Forelimb muscle (tissue), 1 donor: ENCODE data around the gene RABEP1. TPM values are rescaled to one million over a fixed set of nuclear protein-coding genes. Genes with fewer than 3 reads are reported as not detected.

Experiments
- DNase-seq: peaks from one replicate; pipeline ENCODE4 v3.0.0-alpha.2; 2013; ENCODE audit warnings: low read depth
- polyA plus RNA-seq: library from polyadenylated mRNA; unstranded; fragments of 120-200 nt; gene quantifications from one replicate; pipeline ENCODE4 v1.2.1, GENCODE V29; 2013; ENCODE audit not compliant: insufficient read length

RABEP1 gene
- polyA plus RNA-seq, 1 donor: 56.7 TPM

DNA sequence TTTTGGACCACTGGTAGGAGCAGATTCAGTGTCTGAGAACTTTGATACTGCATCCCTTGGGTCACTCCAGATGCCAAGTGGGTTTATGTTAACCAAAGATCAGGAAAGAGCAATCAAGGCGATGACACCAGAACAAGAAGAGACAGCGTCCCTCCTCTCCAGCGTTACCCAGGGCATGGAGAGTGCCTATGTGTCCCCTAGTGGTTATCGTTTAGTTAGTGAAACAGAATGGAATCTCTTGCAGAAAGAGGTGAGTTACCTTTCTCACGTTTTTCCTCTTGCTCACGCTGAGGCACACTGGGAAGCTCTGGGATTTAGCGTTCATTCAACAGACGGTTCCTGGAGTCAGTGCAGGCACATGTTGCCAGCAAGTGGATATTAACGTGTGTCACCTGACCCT lies 79.3 kb downstream of the RABEP1 start:
- DNase-seq: no peak

DNA sequence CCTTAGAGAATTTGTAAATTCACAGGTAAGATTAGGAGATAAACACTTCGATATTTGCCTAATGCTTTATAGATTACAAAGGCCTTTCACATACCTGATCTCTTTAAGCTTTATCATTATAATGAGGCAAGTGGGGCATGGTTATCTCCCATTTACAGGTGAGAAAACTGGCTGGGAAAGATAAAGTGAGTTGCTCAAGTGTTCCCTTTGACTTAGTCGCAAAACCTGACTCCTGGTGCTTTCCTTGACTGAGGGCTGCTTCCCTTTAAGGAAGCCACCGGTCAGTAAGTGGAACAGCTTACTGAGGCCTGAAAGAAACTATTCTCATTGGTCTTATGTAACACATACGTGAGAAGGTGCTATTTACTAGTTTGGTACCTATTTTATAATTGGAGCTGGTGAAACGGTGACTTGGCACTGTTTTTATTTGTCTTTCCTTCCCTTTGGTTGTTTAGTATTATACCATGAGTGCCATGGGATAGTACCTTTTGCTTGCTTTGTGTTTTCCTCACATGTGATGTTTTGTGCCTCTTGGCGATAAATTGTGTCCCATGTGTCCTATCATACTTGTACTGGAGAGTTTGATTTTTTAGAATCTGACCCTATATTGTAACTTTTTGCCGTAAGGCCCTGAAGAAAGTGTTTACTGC lies 80.2 kb downstream of the RABEP1 start:
- no peak for DNase-seq

DNA sequence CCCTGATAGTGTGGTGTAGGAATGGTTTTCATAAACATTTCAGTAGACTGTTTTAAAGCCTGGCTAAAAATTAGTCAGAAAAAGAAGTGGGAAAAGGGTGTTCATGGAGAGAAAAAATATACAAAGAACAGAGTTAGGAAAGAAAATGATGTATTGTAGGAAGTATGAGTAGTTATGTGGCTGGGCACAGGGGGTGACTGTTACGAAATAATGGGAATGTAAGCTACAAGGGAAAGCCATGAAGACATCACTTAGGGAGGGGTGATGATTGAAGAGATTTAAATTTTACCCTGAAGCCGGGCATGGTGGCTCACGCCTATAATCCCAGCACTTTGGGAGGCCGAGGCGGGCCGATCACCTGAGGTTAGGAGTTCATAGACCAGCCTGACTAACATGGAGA lies 82.1 kb downstream of the RABEP1 start:
- no peak for DNase-seq

DNA sequence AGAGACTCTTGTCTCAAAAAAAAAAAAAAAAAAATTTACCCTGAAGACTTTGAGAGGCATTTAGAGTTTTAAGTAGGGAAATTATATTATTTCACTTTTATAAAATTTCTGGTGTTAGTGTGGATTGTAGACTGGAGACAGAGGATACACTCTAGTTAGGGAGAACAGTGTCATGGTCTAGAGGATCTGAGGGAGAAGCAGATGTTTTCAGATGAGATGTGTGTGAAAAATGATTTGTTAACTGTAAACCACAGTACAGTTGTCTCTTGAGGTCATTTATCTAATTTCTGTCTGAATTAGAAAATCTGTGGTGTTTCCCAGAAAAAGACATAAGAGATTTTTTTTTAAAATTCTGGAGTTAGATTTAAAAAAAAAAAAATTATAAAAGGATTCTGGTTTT lies 82.6 kb downstream of the RABEP1 start:
- no peak for DNase-seq

DNA sequence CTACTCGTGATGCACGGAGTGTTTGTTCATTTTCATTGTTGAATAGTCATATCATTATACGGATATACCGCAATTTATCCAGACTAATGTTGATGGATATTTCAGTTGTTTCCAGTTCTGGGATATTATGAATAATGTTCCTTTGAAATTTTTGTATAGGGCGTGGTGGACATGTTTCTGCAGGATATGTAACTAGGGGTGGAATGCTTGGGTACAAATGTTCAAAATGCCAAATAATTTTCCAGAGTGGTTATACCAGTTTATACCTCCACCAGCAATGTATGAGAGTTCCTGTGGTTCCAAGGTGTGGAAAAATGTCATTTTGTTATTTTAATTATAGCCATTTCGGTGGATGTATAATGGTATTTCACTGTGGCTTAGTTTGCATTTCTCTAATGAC lies 83.7 kb downstream of the RABEP1 start:
- DNase-seq: no peak

DNA sequence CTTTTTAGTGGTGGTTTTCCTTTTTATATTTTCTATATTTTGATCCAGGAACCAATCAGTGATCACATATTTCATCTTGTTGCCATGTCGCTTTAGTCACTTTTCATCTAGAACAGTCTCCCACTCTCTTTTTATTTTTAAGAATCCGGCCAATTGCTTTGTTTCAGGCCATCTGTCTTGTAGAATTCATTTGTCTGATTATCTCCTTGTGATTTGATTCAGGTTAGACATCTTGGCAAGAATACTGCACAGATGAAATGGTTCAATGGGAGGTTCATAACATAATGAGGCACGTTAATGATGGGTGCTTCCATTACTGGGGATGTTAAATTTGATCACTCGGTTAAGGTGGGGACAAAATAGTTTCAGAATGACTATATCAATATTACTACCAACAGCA lies 88.3 kb downstream of the RABEP1 start:
- no peak for DNase-seq

DNA sequence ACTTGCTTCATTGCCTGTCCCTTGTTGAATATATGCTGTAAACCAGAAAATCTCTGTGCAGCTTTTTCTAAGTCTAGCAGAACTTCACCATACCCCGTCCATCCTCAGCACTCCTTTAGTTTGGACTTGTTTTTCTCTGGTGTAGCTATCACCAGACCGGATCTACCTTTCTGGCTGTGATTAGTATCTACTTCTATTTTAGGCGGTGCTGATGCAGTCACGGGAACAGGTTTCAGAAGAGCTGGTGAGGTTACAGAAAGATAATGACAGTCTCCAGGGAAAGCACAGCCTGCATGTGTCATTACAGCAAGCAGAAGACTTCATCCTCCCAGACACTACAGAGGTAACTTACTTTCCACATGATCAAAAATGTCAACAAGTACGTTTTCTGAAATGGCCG lies 91.0 kb downstream of the RABEP1 start:
- DNase-seq: no peak

DNA sequence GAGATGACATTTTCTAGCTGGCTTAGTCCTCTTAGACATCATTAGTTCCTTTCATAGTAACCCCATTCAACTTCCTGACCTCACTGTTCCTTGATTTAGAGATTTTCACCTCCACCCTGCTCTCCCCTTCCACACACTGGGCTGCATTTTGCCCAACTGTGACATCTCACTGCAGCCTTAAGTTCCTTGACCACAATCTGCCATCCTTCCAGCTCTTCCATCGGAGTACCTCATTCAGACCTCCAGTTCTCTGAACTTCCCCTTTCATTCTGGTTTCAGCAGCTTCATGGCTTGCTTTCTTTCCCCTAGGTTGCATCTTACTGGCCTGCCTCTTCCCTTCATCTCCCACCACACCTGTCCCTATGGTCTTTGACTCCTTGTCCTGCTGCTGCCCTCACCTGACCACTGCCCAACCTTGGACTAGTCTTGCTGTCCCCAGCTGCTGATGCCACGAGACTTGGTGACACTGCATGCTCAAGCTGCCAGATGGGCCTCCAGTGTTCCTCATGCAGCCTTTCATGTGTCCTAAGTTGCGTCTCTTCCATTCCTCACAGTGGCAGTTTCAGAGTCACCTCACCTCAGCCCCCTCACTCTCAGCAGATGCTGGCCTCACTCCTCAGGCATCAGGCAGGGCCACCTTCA lies 96.6 kb downstream of the RABEP1 start:
- DNase-seq: no peak

DNA sequence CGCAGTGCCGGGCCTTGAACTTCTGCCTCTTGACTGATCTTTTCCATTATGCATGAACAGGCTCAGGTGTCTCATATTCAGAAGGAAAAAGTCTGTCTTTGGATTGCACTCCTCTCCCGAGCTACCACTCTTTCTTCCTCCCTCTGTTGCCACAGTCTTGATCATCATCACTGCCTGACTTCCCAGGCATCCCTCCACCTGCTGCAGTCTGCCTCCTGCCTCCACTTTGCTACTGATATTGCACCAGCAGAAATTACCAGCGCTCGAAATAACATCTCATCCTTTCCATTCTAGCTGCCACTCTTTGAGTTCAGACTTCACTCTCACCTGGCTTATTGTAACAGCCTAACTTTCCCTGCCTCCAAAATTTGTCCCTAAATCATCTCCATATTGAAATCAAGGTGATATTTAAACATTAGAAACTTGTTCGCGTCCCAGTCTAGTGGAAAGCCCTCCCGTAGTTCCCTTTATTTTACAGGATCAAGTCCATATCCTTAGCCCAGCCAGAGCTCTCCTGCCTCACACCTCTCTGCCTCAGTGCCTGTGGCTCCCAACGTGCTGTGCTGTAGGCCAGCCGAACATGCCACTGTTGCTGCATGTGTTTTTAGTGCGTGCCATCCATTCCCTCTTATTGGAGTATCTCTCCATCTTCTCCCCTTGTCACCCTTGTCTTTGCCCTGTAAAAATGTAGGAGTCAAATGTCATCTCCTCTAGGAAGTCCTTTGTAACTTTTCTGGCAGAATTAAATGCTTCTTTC lies 97.4 kb downstream of the RABEP1 start:
- no peak for DNase-seq

DNA sequence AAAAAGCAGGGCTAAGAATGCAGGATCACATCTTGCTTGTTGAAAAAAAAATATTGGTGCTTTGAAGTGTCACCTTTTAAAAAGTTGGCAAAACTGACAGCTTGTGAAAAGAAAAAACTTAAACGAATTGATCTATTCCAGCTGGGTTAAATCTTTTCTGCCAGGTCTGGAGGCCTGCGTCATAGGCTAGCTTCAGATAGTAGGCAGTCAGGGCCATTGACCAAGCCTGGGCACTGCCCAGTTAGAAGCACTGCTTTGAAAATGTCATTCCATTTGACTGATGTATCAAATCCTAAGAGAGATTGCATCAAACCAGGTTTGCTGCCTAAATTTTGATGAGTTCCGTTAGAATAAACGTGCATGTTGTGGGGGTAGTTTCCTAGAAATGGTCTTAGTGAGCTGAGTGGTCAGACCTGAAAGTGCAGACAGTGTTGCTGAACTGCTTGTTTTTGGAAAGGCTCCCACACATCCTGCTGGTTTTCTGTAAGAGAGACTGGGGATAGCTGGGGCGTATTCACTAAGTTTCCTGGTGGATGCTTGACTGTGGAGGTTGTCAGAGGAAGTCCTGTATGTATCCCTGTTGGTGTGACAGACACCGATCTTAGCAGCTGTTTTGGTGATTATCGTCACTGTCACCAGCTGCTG lies 98.5 kb downstream of the RABEP1 start:
- DNase-seq: no peak

DNA sequence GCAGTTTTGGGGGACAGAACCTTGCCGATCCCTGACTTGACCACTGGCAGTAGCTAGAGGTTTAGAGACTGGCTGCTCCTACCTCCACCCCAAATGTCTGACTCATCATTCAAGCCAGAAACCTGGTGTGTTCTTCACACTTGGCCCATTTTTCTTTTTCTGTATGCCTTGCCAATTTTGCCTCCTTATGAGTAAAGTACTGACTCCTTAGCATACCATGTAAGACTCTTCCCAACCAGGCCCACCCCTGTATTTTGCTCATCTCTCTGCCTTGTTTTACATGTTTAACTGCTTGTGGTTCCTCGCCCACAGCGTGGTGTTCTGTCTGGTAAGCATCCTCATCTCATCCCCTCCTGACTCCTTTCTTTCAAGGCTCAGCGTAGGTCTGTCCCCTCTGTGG lies 99.5 kb downstream of the RABEP1 start:
- no peak for DNase-seq

DNA sequence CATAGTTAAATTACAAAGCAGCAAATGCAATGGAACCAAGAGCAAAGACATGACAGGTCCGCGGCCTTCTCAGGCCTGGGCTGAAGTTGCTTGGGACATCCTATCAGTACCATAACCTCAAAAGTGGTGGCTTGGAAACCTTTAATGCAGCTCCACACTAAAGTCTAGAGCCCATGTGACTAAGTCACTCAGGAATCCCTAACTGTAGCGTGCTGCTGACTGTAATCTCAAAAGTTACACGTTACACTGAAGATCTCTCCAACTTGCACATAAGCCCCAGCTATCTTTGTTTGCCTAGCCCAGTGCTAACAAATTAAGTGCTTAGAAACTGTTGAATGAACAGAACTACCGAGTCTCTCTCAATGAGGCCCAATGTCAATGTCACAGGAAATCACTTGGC lies 109.6 kb downstream of the RABEP1 start:
- no peak for DNase-seq

DNA sequence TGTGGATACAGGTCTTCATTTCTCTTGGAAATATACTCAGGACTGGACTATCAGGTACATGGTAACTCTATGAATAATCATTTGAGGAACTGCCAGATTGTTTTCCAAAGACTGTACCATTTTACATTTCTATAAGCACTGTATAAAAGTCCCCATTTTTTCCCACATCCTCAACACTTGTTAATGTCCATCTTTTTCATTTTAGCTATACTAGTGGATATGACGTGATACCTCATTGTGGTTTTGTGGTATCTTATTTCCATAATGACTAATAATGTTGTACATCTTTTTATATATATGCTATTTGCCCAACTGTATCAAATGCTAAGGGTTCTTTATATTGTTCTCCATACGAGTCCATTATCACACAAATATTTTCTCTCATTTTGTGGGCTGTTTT lies 114.5 kb downstream of the RABEP1 start:
- no peak for DNase-seq

DNA sequence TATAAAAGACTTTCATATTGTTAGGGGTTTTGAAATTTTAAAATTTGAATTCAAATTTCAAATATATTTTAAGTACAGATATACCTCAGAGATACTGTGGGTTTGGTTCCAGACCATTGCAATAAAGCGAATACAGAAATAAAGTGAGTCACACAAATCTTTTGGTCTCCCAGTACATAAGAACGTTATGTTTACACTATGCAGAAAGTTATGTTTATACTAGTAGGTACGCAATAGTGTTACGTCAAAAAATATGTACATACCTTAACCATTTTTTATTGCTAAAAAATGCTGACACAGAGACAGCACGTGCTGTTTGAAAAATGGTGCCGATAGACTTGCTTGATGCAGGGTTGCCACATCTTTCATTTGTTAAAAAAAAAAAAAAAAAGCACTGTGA lies 117.7 kb downstream of the RABEP1 start:
- DNase-seq: no peak

DNA sequence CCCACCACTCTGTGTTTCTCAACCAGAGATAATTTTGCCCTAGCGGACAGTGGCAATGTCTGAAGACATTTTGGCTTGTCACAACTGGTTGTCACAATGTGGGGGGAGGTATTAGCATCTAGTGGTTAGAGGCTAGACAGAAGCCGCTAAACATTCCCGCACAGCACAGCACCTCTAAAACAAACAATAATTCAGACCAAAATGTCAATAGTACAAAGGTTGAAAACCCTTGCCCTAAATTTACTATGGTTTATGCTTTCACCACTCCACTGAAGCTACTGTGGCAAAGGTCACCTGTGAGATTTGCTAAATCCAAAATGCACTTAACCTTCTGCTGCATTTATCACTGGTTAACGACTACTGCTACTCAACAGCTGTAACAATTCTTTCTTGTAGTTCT lies 123.3 kb downstream of the RABEP1 start:
- DNase-seq: no peak

DNA sequence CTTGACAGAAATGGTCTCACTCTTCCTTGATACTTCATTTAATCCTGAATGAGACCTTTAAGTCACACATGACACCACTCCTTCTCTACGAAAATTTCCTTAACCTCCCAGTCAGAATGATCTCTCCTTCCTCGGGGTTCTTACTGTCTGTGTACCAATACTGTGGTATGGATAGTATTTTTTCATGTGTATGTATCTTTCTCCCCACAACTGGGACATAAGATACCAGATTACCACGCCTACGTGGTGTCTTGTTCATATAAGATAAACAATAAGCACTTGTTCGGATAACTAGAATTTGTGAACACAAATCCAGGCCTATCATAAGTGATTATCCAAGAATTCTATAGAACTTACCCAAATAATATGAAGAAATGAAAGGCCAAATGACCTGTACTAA lies 126.1 kb downstream of the RABEP1 start:
- DNase-seq: no peak

DNA sequence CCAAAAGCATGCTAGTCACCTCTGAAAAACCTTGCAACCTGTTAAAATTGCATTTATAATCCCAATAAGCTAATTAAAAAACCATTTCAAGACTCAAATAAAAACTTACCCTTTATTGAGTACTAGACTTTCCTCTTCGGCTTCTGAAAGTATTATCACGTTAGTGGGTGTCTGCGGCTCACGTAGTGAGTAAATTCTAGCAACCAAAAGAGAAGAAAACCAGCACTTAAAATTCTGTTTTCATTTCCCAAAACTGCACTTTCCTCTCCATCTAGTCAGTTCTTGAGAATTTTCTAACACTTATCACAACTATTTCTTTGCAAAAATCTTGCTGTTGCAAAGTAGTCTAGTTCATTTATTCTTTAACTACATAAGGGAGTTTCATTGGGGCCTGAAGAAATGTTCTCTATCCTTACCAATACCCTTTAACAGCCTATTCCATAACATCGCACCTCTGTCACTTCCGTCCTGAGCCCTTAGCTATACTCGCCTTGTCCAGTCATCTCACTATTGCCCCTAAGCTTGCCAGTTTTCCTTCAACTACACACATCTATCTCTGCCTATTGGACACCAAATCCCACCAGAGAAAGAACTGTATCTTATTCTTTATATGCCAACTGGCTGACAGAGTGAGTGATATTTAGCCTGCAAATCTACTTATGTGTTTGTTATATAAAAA lies 128.6 kb downstream of the RABEP1 start:
- DNase-seq: no peak

DNA sequence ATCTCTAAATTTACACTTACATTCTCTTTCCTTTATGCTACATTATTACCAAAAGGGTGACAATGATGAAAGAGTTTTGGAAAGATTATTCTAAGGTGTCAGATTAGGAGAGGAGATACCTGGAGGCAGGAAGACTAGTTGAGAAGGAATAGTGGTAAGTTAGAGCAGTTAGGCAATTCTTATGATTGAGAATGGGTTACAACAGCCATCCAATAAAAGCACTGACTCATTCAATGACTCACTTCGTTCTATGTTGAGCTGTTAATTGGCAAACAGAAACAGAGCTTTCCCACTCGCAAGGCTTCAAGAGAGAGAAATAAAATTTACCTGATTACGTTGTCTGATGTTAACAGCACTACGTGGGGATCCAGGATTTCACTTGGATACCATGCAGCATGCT lies 131.6 kb downstream of the RABEP1 start:
- no peak for DNase-seq

DNA sequence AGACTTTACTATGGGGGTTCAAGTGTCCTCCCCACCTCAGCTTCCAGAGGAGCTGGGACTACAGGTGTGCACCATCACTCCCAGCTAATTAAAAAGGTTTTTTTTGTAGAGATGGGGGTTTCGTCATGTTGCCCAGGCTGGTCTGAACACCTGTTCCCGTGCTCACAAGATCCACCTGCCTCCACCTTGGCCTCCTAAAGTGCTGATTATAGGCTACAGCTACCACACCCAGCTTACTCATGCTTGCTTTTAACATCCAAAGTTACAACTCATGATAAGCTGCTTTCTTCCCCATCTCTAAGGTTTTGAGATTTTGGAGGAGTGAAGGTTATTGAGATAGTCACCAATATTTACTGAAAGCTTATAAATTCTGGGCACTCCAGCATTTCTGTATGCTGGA lies 134.8 kb downstream of the RABEP1 start:
- no peak for DNase-seq

DNA sequence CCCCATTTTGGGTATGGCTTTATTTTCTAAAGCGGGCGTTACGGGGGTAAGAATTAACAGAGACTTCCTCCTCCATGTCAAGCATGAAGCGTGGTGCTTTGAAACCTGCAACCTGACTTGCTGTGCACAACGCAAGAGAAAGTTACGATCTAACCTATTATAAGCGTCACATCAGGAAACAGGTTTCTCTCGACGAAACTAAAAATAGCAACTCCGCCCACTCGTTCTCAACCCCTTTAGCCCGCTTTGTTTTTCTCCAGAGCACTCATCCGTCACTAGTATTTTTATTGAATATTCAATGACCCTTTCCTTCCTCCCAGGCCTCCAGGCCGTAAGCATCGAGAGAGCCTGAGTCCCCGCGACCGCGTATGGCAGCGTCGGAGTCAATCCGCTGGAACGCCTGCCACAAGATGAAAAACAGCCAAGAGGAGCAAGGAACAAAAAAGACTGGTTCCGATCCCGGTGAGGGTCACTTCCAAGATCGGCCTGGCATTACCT lies 136.8 kb downstream of the RABEP1 start:
- no peak for DNase-seq

DNA sequence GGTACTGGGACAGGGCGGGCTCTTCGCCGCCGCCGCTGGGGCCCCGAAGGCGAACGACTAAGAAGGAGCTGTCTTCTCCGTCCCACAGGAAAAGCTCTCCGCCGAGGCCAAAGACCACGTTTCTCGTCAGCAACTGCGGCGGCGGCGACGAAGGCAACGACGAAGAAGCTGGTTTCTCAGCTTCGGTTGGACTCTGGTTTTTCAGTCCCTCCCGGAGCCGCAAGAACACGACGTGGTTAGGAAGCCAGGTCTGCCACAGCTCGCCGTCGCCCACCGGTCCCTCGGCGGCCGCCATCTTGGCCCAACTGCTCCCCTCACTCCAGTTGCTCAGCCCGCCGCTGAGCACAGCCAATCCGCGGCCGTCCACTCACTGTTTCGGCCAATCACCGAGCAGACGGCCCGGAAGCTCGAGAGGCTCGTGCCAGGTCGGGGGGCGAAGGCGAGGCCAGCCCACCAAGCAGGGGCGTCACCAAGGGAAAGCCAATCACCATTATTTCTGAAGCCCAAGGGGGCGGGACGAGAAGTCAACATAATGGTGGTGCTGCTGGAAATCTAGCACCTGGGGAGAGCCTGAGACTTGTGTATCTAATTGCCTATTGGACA lies 137.4 kb downstream of the RABEP1 start, which contains the start of gene NUP88:
NUP88 (minus strand) TSS at position 307 of the 603 bp plus-strand sequence; CDS start at position 295, 12 bp downstream.
- DNase-seq: peak; percentile 91
